Ishikawa (cell line): ENCODE data around the gene C6orf58.

Source experiments
- CREB1 ChIP-seq: IDR thresholded peaks from 2 replicates; pipeline ENCODE4 v1.6.1; 2012; ENCODE audit warnings: low read depth
- EGR1 ChIP-seq: IDR thresholded peaks from 2 replicates; pipeline ENCODE4 v1.6.1; 2012
- EP300 ChIP-seq: IDR thresholded peaks from 2 replicates; pipeline ENCODE4 v1.6.1; 2012; ENCODE audit warnings: borderline replicate concordance
- FOXM1 ChIP-seq: IDR thresholded peaks from 2 replicates; pipeline ENCODE4 v1.6.1; 2012; ENCODE audit warnings: low read depth, borderline replicate concordance
- NFIC ChIP-seq: IDR thresholded peaks from 2 replicates; pipeline ENCODE4 v1.6.1; 2012
- TAF1 ChIP-seq: IDR thresholded peaks from 2 replicates; pipeline ENCODE4 v1.6.1; 2012; ENCODE audit warnings: low read depth, mild to moderate bottlenecking
- YY1 ChIP-seq: IDR thresholded peaks from 2 replicates; pipeline ENCODE4 v1.6.1; 2012; ENCODE audit warnings: low read depth
- TF ChIP-seq, protein P1 (sequence below): IDR thresholded peaks from 2 replicates; pipeline ENCODE4 v1.6.1; 2012
- TF ChIP-seq, protein P2 (sequence below): IDR thresholded peaks from 2 replicates; pipeline ENCODE4 v1.6.1; 2012

DNA sequence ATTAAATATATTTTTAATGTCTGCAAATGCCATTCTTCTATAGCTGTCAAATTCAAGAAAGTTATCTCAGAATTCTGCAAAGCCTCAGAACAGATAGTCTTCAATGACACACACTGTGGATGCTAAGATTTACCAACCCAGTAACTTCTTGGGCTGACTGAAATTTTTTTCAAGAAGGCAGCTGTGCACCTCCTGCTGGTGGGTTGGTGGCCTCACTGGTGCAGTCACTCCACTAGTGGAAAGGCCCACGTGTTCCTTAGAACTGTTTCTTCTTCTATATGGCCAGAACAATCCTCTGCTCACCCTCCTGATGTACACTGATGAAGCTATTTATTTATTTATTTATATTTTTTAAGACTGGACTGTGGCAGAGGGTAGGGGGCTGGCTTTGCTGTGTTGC is 29.8 kb upstream of the C6orf58 start:
- TF ChIP-seq, protein P1, sequence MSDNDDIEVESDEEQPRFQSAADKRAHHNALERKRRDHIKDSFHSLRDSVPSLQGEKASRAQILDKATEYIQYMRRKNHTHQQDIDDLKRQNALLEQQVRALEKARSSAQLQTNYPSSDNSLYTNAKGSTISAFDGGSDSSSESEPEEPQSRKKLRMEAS = no peak
- TF ChIP-seq YY1 (no peak), NFIC (no peak), EP300 (no peak), TAF1 (no peak), FOXM1 (no peak), CREB1 (no peak), EGR1 (no peak)
- TF ChIP-seq, protein P2, sequence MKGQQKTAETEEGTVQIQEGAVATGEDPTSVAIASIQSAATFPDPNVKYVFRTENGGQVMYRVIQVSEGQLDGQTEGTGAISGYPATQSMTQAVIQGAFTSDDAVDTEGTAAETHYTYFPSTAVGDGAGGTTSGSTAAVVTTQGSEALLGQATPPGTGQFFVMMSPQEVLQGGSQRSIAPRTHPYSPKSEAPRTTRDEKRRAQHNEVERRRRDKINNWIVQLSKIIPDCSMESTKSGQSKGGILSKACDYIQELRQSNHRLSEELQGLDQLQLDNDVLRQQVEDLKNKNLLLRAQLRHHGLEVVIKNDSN = no peak
